IMR-90 (cell line): ENCODE results near the gene KLF16. TPM values are rescaled to one million over a fixed set of nuclear protein-coding genes. Genes with fewer than 3 reads are reported as not detected.

Experiments
- ATAC-seq: fragments of 200-7000 bp; cut with Tn5 transposase; 2 replicates; pipeline ENCODE4 v1.9.1; 2020; ENCODE audit warnings: low read depth, mild to moderate bottlenecking, moderate library complexity
- BruUV-seq: library from RNA; stranded (reverse); fragments of 400-500 nt; replicated peaks from 2 replicates; lab custom pipeline; 2021; lab: Mats Ljungman, UMichigan
- CTCF ChIA-PET: fragments of 300-600 bp; formaldehyde crosslinking; extraction: SDS; loops from one replicate; lab custom pipeline; 2021; ENCODE audit warnings: antibody characterized with exemption; lab: Yijun Ruan, JAX
- POLR2A ChIA-PET: fragments of 300-600 bp; sonication (Branson Sonifier 250); formaldehyde crosslinking; loops from one replicate; lab custom pipeline; 2022; ENCODE audit warnings: antibody characterized with exemption; ENCODE audit not compliant: unreplicated experiment; lab: Charles Lee
- DNase-seq: peaks from one replicate; pipeline ENCODE4 v3.0.0; 2013
- H2AFZ ChIP-seq: replicated peaks from 2 replicates; pipeline ENCODE3; 2013; ENCODE audit warnings: low read length, mild to moderate bottlenecking; ENCODE audit not compliant: poor library complexity
- H2AK5ac ChIP-seq: 2 replicates; pipeline ENCODE4 v1.6.1; 2013; ENCODE audit warnings: low read depth, low read length, inconsistent platforms
- H2AK9ac ChIP-seq: replicated peaks from 2 replicates; pipeline ENCODE3; 2013; ENCODE audit warnings: mild to moderate bottlenecking, low read depth, low read length, moderate library complexity; ENCODE audit not compliant: poor library complexity
- H2BK120ac ChIP-seq: 2 replicates; pipeline ENCODE4 v1.6.1; 2013; ENCODE audit warnings: low read depth, low read length, inconsistent platforms
- H2BK15ac ChIP-seq: 3 replicates; pipeline ENCODE4 v1.6.1; 2013; ENCODE audit warnings: low read depth, low read length, inconsistent platforms
- H2BK20ac ChIP-seq: 2 replicates; pipeline ENCODE4 v1.6.1; 2013; ENCODE audit warnings: low read depth, mild to moderate bottlenecking, inconsistent platforms, low read length, moderate library complexity
- H2BK5ac ChIP-seq: 2 replicates; pipeline ENCODE4 v1.6.1; 2013; ENCODE audit warnings: mild to moderate bottlenecking, low read depth, low read length, inconsistent platforms; ENCODE audit not compliant: poor library complexity, severe bottlenecking
- H3K14ac ChIP-seq: replicated peaks from 2 replicates; pipeline ENCODE4 v1.6.1; 2013; ENCODE audit warnings: low read depth, low read length, inconsistent platforms
- H3K18ac ChIP-seq: 2 replicates; pipeline ENCODE4 v1.6.1; 2013; ENCODE audit warnings: low read depth, low read length, control low read depth
- H3K23ac ChIP-seq: 2 replicates; pipeline ENCODE4 v1.6.1; 2013; ENCODE audit warnings: low read depth, low read length, inconsistent platforms
- H3K27ac ChIP-seq: 2 replicates; pipeline ENCODE4 v1.5.1; 2013; ENCODE audit warnings: mild to moderate bottlenecking, control low read depth, low read length; ENCODE audit not compliant: insufficient read depth
- H3K27me3 ChIP-seq: 2 replicates; pipeline ENCODE4 v1.6.1; 2013; ENCODE audit warnings: low read length; ENCODE audit not compliant: control insufficient read depth, insufficient read depth
- H3K36me3 ChIP-seq: 2 replicates; pipeline ENCODE4 v1.6.1; 2013; ENCODE audit warnings: low read length, mixed read lengths; ENCODE audit not compliant: control insufficient read depth, insufficient read depth
- H3K4ac ChIP-seq: 2 replicates; pipeline ENCODE4 v1.6.1; 2013; ENCODE audit warnings: low read depth, low read length, inconsistent platforms
- H3K4me1 ChIP-seq: 2 replicates; pipeline ENCODE4 v1.6.1; 2013; ENCODE audit warnings: low read length, mixed read lengths; ENCODE audit not compliant: control insufficient read depth, insufficient read depth
- H3K4me2 ChIP-seq: 2 replicates; pipeline ENCODE4 v1.6.1; 2013; ENCODE audit warnings: low read depth, mild to moderate bottlenecking, control low read depth, low read length, moderate library complexity
- H3K4me3 ChIP-seq: 2 replicates; pipeline ENCODE4 v1.5.1; 2013; ENCODE audit warnings: low read depth, mild to moderate bottlenecking, control low read depth, low read length, moderate library complexity; ENCODE audit not compliant: insufficient read depth
- H3K56ac ChIP-seq: 2 replicates; pipeline ENCODE4 v1.6.1; 2013; ENCODE audit warnings: low read length, inconsistent platforms; ENCODE audit not compliant: insufficient read depth; ENCODE audit errors: extremely low read depth
- H3K79me1 ChIP-seq, 2 experiments: 2 replicates each; pipeline ENCODE4 v1.6.1; 2013; ENCODE audit warnings: low read length in 2 of 2, inconsistent platforms in 1 of 2, low read depth in 1 of 2
- H3K9ac ChIP-seq: 2 replicates; pipeline ENCODE4 v1.6.1; 2013; ENCODE audit warnings: low read depth, low read length, control low read depth
- H3K9me1 ChIP-seq: 2 replicates; pipeline ENCODE4 v1.6.1; 2013; ENCODE audit warnings: low read length, inconsistent platforms; ENCODE audit not compliant: insufficient read depth
- H3K9me3 ChIP-seq: 2 replicates; pipeline ENCODE4 v1.6.1; 2013; ENCODE audit warnings: low read length; ENCODE audit not compliant: control insufficient read depth, insufficient read depth
- H4K20me1 ChIP-seq: 2 replicates; pipeline ENCODE4 v1.6.1; 2013; ENCODE audit warnings: low read length, inconsistent platforms; ENCODE audit not compliant: insufficient read depth
- H4K5ac ChIP-seq: 2 replicates; pipeline ENCODE4 v1.6.1; 2013; ENCODE audit warnings: mild to moderate bottlenecking, low read depth, low read length, control low read depth
- H4K8ac ChIP-seq, 2 experiments: 2 replicates each; pipeline ENCODE4 v1.6.1; 2013; ENCODE audit warnings: low read depth in 2 of 2, low read length in 2 of 2, control low read depth in 1 of 2, inconsistent platforms in 1 of 2
- H4K91ac ChIP-seq: 2 replicates; pipeline ENCODE4 v1.6.1; 2013; ENCODE audit warnings: low read depth, low read length, inconsistent platforms; ENCODE audit not compliant: insufficient read depth
- BHLHE40 ChIP-seq: fragments of 150-350 bp; IDR thresholded peaks from 2 replicates; pipeline ENCODE4 v1.6.1; 2016; ENCODE audit warnings: mild to moderate bottlenecking, low read depth, low read length
- CTCF ChIP-seq: conservative IDR thresholded peaks from 2 replicates; pipeline ENCODE4 v1.5.1; 2012; ENCODE audit warnings: mild to moderate bottlenecking, low read depth, low read length, improper control_type of control experiment
- FOS ChIP-seq: fragments of 150-350 bp; IDR thresholded peaks from 2 replicates; pipeline ENCODE4 v1.6.1; 2016; ENCODE audit warnings: low read depth, low read length
- MAFK ChIP-seq: IDR thresholded peaks from 2 replicates; pipeline ENCODE4 v1.6.1; 2012; ENCODE audit warnings: low read depth, low read length, improper control_type of control experiment
- RAD21 ChIP-seq: IDR thresholded peaks from 2 replicates; pipeline ENCODE4 v1.6.1; 2012; ENCODE audit warnings: low read length, improper control_type of control experiment
- RCOR1 ChIP-seq: IDR thresholded peaks from 2 replicates; pipeline ENCODE4 v1.6.1; 2012; ENCODE audit warnings: mild to moderate bottlenecking, low read length, improper control_type of control experiment; ENCODE audit not compliant: insufficient replicate concordance
- RFX5 ChIP-seq: IDR thresholded peaks from 2 replicates; pipeline ENCODE4 v1.8.0; 2012; ENCODE audit warnings: low read depth, mild to moderate bottlenecking, low read length, moderate library complexity
- USF2 ChIP-seq: fragments of 150-350 bp; IDR thresholded peaks from 2 replicates; pipeline ENCODE4 v1.6.1; 2017; ENCODE audit warnings: mild to moderate bottlenecking, antibody characterized with exemption, low read length, low read depth
- WGBS, 2 experiments: methylation state at CpG; one replicate each; pipeline versions ENCODE4 v1.1.5 to v1.1.7; 2013; ENCODE audit warnings: missing lambda C conversion rate in 2 of 2; ENCODE audit not compliant: insufficient read length in 1 of 2; ENCODE audit errors: extremely low coverage in 2 of 2; 5-methylcytosine and 5-hydroxymethylcytosine counted together
- dilution Hi-C: fragments of 300-500 bp; cut with HindIII; formaldehyde crosslinking; loops from one replicate; pipeline ENCODE4 v1.14.3; 2018; ENCODE audit warnings: low sequenced_read_pairs; ENCODE audit not compliant: unreplicated experiment
- in situ Hi-C: fragments of 300-500 bp; cut with MboI; formaldehyde crosslinking; loops from 3 replicates; pipeline ENCODE4 v1.14.3; 2019; ENCODE audit warnings: low sequenced_read_pairs, inconsistent platforms, mixed read lengths
- intact Hi-C: fragments of 100-400 bp; cut with micrococcal nuclease; formaldehyde crosslinking; loops from 2 replicates; pipeline ENCODE4 v1.10.0; 2022
- polyA plus RNA-seq, 3 experiments: library from polyadenylated mRNA; depleted of rRNA; stranded (reverse); fragments of >200 nt; gene quantifications; 2 replicates each; pipeline ENCODE4 v1.2.3, GENCODE V29; 2012; ENCODE audit warnings: low replicate concordance in 1 of 3
- total RNA-seq: library from RNA; depleted of rRNA; stranded (reverse); fragments of >200 nt; gene quantifications from 2 replicates; pipeline ENCODE4 v1.2.3, GENCODE V29; 2012

The KLF16 gene
- total and polyA plus RNA-seq, 2 of the 4 experiments (the other 2 are of a cell fraction): 0.90 to 13.1 TPM

GRCh38 chr19:1905110-1905862 is 41.9 kb upstream of the KLF16 start, which contains the start of the genes ADAT3 and SCAMP4 (continued):
- no peak for TF ChIP-seq CTCF

- H2BK20ac ChIP-seq: no peak overlapping the region
- no peak overlapping the region for H2BK5ac ChIP-seq
- in situ Hi-C loops: no loop called here
- H3K9ac ChIP-seq: 0 out of 2 replicates have a peak overlapping the region, but pooled peaks have one; percentile 10
- peaks cover 21% of the 10 kb centered on the region for H4K20me1 ChIP-seq
- no peaks in the 10 kb centered on the region for H3K9me3 ChIP-seq
- ATAC-seq: no peak
- ChIA-PET POLR2A (no interaction called here), CTCF (no interaction called here)
- H3K27ac ChIP-seq: peak overlapping the region; percentile 23; the same call in 1 of the 2 replicates
- peaks cover 17 to 39% of the 10 kb centered on the region in 2 experiments for H3K79me1 ChIP-seq
- H4K8ac ChIP-seq: peak overlapping the region; percentile 65 to 97
- peak overlapping the region; percentile 61; the same call in 1 of the 2 replicates for H2AK5ac ChIP-seq
- H3K23ac ChIP-seq: no peak overlapping the region
- H4K91ac ChIP-seq: peak overlapping the region; percentile 46
- H3K56ac ChIP-seq: peak overlapping the region; percentile 46; the same call in 1 of the 2 replicates
- no peak overlapping the region; the same call in 2 of the 3 replicates for H2BK15ac ChIP-seq
- peak overlapping the region; percentile 23; the same call in 1 of the 2 replicates for H3K4me2 ChIP-seq
- no peak for DNase-seq
- H3K14ac ChIP-seq: 0 out of 2 replicates have a peak overlapping the region, but pooled peaks have one; percentile 49
- H4K5ac ChIP-seq: peak overlapping the region; percentile 42
- dilution Hi-C loops: no loop called here
- no peak overlapping the region for H3K4me3 ChIP-seq
- peak overlapping the region; percentile 100 for H2AK9ac ChIP-seq
- H3K36me3 ChIP-seq: peaks cover 2% of the 10 kb centered on the region; the same call in 1 of the 2 replicates
- H3K4me1 ChIP-seq: peaks cover 6% of the 10 kb centered on the region
- peaks cover 13% of the 10 kb centered on the region; the same call in 1 of the 2 replicates for H3K9me1 ChIP-seq
- H3K18ac ChIP-seq: no peak overlapping the region
- intact Hi-C loops: loop anchor here (1.0 kb wide), 2 partner anchors 19 to 40 kb away; partner anchors contain the start of gene ABHD17A
- H3K27me3 ChIP-seq: no peaks in the 10 kb centered on the region
- WGBS, 2 experiments: 48% methylated on average over 6 of the region's 8 CpGs; no CpG with 5 or more reads in 1 of the 2 experiments
- peak overlapping the region; percentile 76 for H3K4ac ChIP-seq
- BruUV-seq: no TSS peak
- no peak for TF ChIP-seq MAFK
- no peak for TF ChIP-seq RAD21
- TF ChIP-seq FOS: no peak
- TF ChIP-seq USF2: no peak
- TF ChIP-seq RFX5: no peak
- no peak for TF ChIP-seq BHLHE40
- no peak for TF ChIP-seq RCOR1
- H2BK120ac ChIP-seq: peak overlapping the region; percentile 30; the same call in 1 of the 2 replicates
- peak overlapping the region; percentile 97 for H2AFZ ChIP-seq
Measured at GRCh38 chr19:1904860-1905109, 41.4 kb upstream of the KLF16 start.
